Loucy (cell line): ENCODE results near the gene APOE.

Source experiments
- CTCF ChIP-seq: fragments of 200-600 bp; sonication (generic); conservative IDR thresholded peaks from 2 replicates; pipeline ENCODE4 v1.5.1; 2014; ENCODE audit warnings: mild to moderate bottlenecking, antibody characterized with exemption, low read length
- EZH2phosphoT487 ChIP-seq: fragments of 200-600 bp; IDR thresholded peaks from 2 replicates; pipeline ENCODE4 v1.6.1; 2018; ENCODE audit warnings: antibody characterized with exemption, mild to moderate bottlenecking, moderate library complexity, borderline replicate concordance

GRCh38 chr19:44894052-44894400 lies 11.6 kb upstream of the APOE start:
- TF ChIP-seq CTCF (no peak), EZH2phosphoT487 (no peak)
